Endometrium (tissue), 2 donors: ENCODE results near the gene LDB2.

Experiments
- FAIRE-seq: peaks from 2 replicates; lab custom pipeline; 2012; peaks lifted over from hg19 to GRCh38; lab: Jason Lieb, UNC
- donor health status: control.
- donor health status: control.

The LDB2 gene

DNA sequence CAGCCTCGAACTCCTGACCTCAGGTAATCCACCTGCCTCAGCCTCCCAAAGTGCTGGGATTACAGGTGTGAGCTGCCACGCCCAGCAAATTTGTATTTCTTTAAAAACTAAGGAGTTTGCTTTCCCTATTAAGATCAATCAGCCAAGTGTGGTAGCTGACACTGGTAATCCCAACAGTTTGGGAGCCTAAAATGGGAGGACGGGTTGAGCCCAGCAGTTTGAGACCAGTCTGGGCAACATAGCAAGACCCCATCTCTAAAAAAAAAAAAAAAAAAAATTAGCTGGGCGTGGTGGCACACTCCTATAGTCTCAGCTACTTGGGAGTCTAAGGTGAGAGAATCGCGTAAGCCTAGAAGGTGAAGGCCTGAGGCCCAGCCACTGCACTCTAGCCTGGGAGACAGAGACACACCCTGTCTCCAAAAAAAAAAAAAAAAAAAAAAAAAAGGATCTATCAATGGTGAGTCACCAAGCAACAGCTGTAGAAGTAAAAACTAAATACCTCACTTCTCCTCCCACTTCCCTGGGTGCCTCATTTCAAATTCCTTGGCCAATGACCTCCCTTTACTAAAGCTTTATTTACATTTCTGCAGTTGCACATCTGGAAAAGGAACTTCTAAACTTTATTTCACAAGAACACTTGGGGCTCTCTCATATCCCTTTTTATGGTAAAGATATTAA lies 54.5 kb downstream of the LDB2 start:
- peak; percentile 97 for FAIRE-seq

DNA sequence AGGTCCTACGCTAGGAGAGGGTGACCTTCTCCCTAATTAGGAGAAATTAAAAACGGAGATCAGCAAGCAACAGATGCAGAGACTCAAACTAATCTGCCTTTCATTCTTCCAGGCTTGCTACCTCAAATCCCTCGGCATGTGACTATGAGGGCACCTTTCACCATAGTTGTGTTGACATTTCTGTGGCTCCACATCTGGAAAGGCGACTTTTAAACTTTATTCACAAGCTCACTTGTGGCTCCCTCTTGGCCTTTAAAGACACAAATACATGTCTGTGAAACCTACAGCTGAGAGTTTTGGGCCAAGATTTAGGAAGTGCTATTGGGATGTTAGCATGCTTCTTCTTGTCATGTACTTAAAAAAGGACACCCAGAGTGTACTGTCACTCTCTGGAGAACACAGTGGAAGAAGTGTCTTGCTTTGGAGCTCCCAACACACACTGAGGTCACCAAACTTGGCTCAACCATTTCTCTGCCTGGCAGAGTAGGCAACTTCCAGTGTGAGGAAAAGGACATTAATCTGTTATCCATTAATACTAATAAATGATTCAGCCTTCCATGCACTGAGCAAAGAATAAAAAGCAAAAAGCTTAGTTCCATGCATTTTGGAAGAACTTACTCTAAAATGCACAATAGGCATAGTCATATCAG lies 60.1 kb downstream of the LDB2 start:
- FAIRE-seq: no peak

GRCh38 chr4:16837475-16837874 lies 61.0 kb downstream of the LDB2 start:
- FAIRE-seq: no peak

- FAIRE-seq: no peak
These were observed 62.1 kb downstream of the LDB2 start for GRCh38 chr4:16836324-16836723.

DNA sequence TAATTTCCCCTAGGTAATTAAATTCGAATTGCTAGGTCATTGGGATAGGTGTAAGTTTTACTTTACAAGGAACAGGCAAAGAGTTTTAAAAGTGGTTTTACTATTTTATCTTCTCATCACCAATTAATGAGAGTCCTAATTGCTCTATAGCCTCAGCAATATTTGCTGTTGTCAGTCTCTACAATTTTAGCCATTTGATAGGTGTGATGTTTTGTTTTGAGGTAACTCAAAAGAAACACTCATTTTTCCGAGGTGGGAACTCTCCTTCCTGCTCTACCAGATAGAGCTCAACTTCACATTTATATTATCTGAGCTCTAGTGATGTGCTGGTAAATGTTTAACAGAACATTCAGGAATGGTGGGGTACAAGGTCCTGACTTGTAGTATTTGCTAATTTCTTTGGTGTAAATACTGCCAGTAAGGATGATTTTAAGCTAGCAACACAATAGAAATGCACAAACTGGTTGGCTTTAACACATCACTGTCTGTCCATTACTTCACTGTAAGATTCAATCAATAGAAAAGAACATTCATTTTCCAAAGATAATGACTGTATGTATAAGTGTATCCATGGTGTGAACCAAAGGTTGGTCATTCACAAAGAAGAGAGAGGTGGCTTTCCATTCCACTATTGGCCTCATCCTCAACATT lies 62.7 kb downstream of the LDB2 start:
- FAIRE-seq: no peak

- FAIRE-seq: no peak
These were observed 63.6 kb downstream of the LDB2 start for GRCh38 chr4:16834814-16835213.

DNA sequence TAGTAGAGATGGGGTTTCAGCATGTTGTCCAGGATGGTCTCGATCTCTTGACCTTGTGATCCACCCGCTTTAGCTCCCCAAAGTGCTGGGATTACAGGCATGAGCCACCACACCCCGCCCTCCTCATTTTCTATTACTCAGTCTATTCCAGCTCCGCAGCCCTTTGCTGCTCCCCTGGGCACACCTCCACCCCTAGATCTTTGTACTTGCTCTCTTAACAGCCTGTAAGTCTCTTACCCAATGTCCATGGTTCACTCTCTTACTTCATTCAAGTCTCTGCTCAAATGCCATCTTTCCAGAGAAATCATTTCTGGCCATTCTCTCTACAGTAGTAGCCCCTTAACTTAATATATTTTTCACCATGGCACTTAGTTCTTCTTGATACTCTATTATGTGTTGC lies 64.7 kb downstream of the LDB2 start:
- FAIRE-seq: no peak

- no peak for FAIRE-seq
These were observed 68.4 kb downstream of the LDB2 start for GRCh38 chr4:16830081-16830480.

GRCh38 chr4:16827794-16828724 lies 70.4 kb downstream of the LDB2 start:
- FAIRE-seq: no peak

GRCh38 chr4:16827045-16827444 lies 71.4 kb downstream of the LDB2 start:
- no peak for FAIRE-seq

DNA sequence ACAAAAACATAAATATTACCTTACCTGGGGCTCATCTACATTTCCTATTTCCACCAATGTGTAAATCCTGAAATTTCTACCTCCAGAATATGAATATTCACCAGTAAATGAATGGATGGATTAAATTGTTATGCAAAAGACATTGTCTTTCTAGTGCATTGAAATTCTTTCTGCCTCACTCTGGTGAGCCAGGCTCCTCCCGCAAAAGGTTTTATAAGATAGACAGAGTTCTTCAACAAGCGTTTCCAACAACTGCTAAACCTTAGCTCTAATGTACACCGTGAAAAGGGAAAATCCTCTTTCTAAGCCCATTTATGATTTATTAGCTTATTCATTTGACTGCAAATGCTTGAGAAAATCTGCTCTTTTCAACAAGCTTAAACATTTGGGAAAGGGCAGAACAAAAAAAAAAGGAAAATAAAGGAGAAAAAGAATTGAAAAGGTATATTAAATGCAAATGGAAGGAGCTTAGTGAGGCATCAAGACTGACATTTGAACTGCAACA lies 72.0 kb downstream of the LDB2 start:
- no peak for FAIRE-seq

- no peak for FAIRE-seq
These were observed 74.1 kb downstream of the LDB2 start for GRCh38 chr4:16824278-16824806.

DNA sequence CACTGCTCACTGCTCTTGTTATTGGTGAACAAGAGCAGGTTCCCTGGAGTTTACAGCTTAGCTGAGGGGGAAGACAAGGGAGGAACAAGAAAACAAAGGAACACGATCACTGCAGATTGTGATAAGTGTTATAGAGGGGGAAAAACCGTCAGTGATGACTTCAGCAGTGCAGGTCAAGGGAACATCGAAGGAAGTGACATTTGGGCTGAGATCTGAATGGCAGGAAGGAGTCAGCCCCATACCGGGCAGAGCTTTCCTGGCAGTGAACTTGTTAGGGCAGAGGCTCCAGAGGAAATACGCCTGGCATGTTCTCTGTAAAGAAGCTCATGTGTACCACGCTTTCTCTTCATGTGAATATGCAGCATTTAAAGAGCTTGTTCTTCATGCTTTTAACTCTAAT lies 78.1 kb downstream of the LDB2 start:
- FAIRE-seq: no peak

- FAIRE-seq: no peak
These were observed 78.8 kb downstream of the LDB2 start for GRCh38 chr4:16819652-16820051.

GRCh38 chr4:16818005-16818404 lies 80.4 kb downstream of the LDB2 start:
- FAIRE-seq: no peak

DNA sequence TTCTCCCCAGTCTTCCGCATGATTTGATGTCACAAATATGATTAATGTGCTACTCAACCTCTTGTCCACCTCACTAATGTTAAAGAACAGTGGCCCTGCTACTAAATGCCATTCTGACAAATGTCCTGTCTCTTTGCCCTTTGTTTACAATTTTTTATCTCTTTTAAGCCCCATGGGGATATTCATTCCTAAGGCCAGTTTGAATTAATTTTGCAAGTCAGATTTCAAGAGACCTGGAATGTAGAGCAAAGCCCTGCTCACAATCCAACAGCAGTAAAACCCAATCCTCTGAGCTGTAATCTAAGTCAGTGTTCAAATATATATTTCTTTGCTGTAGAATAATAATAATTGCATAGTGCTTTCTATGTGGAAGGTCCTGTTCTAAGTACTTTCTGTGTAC lies 81.2 kb downstream of the LDB2 start:
- no peak for FAIRE-seq

GRCh38 chr4:16814361-16814760 lies 84.1 kb downstream of the LDB2 start:
- no peak for FAIRE-seq

DNA sequence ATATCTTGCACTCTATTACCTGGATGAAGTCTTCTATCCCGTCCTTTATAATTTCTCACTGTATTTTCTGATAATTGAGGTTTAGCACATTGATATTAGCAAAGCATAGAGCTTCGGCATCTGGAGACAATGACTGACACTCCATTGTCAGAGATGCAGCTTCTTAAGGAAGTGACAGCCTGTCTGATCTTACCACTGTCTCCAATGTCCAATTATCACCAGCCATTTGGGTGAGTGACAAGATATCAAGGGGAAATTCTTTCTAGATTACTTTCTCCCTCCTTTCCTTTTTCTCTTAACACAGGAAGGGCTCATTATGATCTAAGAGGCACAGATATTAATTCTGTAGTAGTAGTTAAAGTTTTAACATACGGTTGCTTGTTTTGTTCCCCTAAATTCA lies 86.4 kb downstream of the LDB2 start:
- no peak for FAIRE-seq

GRCh38 chr4:16809943-16810342 lies 88.5 kb downstream of the LDB2 start:
- no peak for FAIRE-seq

- no peak for FAIRE-seq
These were observed 89.4 kb downstream of the LDB2 start for GRCh38 chr4:16809064-16809463.

DNA sequence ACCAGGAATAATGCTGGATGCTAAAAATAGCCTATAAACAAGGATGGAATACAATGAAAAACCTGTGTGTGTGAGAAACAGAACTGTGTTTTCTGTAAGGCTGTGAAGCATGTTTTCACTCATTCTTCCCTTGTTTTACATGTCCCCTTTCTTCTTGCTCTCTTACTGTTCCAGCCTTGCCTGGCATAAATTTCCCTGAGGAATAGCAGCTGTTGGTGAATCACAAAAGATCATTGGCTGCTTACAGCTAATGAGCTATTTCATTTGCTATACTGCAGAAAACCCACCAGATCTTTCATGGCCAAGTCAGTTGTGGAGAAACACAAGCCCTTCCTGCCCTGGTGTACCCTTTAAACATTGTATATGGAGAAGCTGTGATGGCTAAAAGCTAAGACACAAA lies 91.1 kb downstream of the LDB2 start:
- FAIRE-seq: no peak

GRCh38 chr4:16804581-16804980 lies 93.9 kb downstream of the LDB2 start:
- no peak for FAIRE-seq
